Glomerular visceral epithelial cell (primary cell): ENCODE results near the gene UMODL1.
"Not testable (repeated sequence)": the region's sequence is repeated elsewhere in the genome, so short reads cannot be mapped to it uniquely, and the experiment has no call there.

Experiments
- DNase-seq: peaks from one replicate; pipeline ENCODE4 v3.0.0-alpha.2; 2016; ENCODE audit errors: extremely low spot score

Gene UMODL1

DNA sequence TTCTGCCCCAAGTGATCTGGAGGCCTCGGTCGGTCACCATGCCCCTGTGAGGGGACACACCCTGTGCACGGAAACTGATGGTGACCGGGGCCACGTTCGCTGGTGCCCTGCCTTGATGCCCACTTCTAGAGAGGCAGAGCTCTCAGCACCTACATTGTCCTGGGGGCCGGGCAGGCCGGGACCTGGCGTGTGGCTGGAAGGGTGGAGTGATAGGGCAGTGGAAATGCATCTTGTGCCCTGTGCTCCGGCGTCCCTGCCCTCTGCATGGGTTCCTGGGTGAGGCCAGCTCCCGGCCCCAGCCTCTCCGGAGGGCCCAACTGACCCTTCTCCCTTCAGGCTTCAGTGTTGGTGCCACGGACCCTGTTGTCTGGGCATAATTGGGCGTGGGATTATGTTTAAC lies 11.0 kb upstream of the UMODL1 start:
- DNase-seq: no peak

DNA sequence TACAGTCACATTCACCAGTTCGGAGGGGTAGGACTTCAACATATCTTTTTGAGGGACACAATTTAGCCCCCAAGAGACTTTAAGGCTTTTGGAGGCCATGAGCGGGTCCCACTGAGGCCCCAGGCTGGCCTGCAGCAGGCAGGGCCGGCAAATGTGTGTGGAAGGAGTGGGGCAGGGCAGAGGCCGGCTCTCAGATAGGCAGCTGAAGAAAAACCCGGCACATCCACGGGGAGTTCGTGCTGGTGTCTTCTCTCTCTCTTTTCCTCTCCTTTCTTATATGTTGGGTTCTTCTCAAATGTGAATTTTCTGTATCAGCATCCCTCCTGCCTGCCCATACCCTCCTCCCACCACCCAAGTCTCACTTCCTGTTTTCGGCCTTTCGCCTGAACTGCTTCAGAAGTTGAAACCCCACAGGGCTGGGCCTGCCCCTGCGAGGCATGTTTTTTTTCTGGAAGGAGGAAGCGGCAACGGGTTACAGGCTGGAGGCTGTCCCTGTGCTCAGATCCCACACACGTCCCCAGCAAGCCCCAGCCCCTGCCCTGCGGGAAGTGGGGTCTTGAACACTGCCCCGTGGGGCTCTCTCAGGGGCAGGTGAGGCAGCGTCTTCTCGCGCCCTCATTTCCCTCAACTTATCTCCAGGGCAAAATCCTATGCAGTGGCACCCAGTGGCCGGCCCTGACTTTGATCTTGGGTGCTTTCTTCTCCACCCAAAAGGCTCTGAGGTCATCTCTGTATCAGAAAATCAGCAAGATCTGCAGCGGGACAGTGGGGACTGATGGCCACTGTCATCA lies 9.7 kb upstream of the UMODL1 start:
- DNase-seq: no peak

DNA sequence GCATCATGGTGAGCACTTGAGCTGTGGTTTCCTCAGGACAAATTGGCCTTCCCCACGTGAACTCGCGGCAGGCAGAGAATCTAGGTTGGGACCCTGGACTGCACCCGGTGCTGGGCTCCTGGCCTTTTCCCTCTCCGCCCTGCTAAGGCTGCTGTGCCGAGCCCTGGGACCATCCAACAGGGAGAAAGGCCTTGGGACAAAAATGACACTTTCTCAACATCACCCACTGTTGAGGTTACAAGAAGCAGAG lies 9.2 kb upstream of the UMODL1 start:
- DNase-seq: no peak

DNA sequence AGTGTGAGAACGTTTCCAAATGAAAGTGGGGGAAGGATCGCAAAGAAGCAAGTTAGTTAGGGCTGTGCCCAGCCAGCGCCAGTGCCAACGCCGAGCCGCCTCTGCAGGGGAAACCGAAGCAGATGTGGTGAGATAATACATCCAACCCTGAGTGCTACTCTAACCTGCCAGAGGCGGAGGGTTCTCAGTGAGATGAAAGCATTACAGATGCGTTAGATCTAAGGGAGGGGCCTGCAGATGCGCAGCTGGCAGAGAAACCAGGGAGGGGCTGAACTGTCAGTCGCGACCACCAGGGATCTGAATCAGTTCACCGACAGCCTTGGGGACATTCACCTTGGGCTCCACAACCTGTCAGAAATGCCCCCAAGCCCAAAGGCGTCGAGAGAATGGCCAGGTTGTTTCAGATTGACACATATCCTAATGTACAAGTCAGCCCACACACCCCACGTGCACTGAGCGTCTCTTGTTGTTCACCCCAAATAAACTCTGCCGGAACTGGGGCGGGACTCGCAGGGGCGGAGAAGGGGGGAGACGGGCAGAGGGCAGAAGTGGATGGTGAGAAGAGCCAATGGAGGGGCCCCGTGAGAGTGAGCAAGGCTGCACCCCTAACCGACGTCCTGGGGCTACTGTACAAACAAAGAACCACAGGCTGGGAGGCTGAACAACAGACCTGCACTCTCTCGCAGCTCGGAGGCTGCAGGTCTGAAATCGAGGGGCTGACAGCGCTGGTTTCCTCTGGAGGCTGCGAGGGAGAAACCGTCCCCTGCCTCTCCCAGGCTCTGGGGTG lies 8.7 kb upstream of the UMODL1 start:
- no peak for DNase-seq

DNA sequence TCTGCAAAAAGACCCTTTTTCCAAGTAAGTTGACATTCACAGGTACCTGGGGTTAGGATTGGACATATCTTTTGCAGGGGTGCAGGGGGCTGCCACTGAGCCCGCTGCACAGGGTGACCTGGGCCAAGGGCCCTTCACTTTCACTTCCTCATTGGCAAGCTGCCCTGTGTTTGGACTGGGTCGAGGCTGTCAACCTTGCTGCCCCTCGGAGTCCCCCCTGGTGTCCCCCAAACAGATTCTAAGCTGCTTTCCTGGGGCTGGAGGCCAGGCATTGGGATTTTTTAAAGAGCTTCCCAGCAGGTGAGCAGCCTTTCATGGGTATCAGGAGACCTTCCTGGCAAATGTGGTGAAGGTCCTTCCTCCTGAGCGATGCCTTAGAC lies 7.9 kb upstream of the UMODL1 start:
- DNase-seq: no peak

DNA sequence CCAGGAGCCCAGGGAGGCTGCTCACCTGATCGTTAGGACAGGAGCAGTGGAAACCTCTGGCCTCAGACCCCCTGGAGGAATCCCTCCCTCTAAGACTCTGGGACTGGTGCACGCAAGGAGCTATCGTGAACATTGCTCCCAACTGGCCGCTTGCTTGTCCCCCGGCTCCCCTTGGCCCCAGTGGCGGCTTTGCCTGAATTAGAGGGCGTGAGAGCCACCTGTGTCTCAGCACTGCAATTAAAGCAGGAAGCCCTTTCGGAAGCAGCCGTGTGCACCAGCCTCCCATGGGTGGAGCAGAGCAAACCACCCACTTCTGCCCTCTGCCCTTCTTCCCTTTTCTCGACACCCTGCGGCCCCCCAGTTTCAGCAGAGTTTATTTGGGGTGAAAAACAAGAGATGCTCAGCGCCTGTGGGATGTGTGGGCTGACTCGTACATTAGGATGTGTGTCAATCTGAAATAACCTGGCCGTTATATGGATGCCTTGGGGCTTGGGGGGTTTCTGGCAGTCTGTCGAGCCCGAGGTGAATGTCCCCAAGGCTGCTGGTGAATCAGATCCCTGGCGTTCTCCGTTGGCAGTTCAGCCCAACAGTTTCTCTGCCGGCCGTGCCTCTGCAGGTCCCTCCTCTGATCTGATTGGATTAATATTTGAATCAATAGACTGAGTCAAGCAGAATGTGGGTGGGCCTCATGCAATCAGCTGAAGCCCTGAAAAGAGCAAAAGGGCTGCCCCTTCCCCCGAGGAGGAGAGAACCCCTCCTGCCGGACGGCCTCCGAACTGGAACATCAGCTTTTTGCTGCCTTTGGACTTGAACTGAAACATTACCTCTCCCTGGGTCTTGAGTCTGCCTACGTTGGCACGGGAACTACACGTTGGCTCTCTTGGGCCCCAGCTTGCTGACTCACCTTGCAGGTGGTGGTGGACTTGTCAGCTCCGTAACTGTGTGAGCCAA lies 7.3 kb upstream of the UMODL1 start:
- no peak for DNase-seq

DNA sequence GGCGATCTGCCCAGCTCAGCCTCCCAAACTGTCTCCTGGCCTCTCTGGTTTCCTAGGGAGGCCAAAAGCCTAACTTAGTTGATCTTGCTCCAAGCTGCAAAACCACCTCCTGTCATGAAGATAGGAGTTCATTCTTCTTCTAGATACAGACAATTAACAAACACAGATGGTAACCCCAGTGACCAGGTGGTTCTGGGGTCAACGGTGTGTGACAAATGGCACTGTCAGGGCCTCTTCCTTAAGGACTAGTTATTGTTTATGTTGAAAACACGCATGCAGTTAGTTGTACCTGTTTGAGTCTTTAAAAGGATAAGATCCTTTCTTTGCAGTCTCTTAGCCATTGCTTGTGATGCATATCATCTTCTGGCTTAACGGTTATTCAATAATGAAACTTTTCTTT lies 4.6 kb upstream of the UMODL1 start:
- DNase-seq: no peak

DNA sequence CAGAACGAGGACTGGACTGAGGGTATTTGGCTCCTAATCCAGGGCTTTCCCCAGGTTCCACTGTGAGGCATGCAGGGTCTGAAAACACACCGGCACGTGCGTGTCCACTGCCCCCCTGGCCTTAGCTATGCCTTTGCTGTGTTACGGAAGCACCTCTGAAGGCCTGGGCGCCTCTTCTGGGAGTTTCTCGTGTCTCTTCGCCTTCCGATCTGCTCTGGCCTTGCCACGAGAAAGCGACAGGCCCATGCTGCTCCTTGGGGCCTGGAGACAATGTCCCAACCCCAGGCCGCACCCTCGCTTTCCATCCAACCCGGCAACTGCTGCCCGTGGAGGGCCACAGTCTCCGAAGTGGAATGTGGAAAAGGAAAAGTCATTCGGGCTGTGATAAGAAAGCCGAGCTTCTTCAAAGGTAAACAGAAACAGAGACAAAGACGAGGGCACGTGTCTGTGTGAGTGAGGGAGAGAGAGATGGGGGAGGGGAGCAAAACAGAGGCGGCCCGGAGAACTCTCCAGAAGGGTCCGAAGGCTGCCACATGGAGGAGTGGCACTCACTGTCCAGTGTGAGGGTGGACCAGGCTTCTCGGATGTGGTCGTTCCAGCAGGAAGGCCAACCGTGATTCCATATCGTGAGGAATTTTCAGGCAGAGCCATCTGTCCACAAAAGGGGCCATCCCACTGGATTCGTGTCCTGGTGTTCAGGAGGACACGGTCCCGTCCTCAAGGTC lies 3.4 kb upstream of the UMODL1 start:
- no peak for DNase-seq

DNA sequence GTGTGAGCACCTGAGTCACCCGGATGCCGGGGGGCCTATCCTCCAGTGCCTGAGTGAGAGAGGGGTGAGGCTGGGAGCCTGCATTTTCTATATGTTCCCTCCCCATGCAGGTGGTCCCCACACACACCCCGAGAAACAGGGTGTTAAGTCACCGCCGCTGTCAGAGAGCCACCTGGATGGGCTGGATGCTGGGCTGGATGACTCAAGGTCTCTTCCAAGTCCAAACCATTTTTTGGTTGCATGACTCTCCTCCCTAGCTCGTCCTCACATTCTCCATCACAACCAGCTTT lies 2.9 kb upstream of the UMODL1 start:
- no peak for DNase-seq

DNA sequence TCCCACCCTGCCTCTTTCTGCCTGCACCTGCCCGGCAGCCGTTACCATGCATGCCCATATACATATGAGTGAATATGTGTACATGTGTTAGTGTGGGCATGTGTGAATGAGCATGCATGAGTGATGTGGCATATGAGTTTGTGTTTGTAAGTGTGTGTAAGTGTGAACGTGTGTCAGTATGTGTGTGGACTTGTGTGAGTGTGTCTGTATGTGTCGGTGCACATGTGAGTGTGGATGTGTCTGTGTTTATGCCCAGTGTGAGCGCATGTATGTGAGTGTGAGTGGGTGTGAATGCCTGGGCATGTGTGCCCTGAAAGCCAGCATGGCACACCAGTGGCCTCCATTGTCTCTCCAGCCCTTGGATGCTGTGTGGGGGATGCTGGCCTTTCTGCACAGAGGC lies 2.5 kb upstream of the UMODL1 start:
- no peak for DNase-seq

DNA sequence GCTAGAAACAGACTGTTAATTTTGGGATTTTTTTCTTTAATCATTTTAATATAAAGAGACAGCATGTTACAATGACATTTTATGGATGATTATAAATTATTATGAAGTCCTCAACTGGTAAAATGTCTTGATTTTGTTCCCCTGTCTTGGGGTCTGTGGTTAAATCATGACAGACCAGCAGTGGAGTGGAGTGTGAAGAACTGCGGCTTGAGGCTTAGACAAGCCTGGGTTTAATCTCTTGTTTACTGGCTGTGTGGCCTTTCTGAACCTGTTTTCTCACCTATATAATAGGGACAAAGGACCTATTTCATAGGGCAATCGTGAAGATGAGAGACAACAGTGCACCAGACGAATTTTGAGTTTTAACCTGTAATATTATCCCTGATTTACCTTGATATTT lies 1.8 kb upstream of the UMODL1 start:
- DNase-seq: no peak

DNA sequence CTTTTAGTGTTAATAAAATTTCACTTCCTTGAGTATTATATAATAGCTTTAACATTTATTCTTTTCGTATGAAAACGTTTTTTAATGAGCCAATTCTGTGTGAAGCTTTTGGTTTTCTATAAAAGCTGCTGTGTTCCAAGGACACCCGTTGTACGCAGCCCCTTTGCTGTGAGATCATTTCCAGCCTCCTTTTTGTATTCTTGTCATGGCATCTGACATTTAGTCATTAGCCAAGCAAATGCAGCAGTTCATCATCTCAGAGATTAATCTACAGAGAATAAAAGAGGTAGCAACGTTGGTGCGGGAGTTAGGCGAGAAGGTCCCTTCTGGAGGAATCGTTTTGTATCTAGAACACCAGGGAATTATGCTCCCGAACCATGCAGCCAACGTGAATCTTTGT lies 1.3 kb upstream of the UMODL1 start:
- DNase-seq: no peak

DNA sequence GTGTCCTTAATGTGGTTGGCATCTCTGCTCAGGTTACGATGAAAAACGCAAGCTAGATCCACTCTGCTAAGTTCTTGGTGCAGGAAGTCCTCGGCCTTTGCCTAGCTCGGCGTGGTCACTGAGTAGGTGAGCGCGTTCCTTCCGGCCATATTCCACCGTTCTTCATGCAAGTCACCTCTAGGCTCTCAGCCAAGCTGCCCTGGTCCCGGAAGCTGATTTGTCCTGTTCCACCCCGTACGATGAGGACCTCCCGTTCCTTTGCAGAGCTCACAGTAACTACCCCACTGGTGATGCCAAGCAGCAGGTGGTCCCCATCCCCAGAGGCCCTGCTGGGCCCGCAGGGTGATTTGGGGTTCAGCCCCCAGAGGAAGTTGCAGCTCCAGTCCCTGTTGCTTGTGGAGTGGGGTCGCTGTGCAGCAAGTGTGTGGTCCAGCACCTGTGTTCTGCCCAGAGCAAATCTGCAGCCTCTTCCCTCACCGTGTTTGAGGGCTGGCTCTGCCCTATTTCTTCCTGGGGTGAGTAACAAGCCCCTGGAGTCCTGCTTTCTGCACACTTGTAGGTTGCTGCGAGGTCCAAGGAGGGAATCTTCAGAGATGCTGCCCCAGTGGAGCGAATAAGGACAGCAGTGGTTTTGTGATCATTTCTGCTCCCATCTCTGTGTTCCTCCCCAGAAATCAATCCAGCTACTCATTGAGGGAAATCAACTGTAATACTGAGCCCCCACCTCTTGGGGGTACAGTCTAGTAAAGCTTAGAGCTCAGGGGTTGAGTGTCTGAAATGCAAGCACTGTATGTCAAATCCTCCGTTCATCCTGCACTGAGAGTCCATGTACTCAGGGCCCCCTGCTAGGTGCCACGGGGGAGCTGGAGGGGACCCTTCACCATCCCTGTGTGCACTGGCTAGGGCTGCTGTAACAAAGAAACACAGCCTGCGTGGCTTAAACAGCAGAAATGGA lies 2.3 kb downstream of the UMODL1 start:
- no peak for DNase-seq

DNA sequence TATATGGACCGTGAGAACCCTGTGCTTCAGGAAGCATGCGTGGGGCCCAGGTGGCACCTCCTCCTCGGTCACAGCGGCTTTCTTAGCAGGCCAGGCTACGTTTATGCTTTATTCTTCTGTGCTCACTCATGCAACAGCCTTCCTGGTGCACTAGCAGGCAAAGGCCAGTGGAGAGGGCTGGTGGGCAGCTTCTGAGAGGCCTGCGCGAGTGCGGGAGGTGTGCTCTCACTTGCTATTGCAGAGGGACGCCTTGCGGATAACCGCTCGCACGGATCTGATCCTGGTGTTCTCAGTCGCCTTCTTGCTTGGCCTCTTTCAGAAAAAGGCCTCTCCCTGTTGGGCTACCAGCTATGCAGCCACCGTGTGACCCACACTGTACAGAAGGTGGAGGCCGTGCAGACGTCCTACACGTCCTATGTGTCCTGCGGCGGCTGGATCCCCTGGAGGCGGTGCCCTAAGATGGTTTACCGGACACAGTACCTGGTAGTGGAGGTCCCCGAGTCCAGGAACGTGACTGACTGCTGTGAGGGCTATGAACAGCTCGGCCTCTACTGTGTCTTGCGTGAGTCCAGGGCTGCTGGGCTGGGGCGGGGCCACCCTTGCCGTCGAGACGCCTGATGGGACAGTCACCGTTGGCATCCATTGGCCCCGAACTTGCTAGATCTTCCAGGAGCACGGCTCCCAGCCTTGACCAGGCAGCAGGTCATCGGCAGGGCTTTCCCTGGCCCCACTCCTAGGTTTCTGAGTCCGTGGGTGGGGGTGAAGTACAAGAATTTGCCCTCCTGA lies 4.8 kb downstream of the UMODL1 start:
- no peak for DNase-seq

DNA sequence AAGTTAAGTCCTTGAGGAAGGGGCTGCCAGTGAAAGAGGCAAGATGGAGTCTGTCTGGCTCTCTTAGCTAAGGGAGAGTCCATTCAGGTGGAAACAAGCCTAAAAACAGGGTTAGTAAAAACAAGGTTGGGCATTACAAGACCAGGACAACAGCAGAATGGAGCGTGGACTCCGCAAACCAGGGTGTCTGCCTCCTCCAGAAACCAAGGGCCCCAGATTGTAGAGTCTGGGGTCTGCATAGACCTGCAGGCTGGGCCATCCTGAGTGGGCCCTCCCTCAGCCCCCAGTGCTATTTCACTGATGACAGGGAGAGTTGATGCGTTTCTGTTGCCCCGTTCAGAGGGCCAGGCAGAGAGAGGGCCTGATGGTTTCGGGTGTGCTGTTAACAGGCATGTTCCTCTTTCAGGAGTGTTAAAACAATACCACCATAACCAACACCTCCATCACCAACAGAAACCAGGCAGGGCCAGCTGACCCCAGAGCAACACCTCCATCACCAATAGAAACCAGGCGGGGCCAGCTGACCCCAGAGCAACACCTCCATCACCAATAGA lies 6.6 kb downstream of the UMODL1 start:
- not testable (repeated sequence) for DNase-seq

DNA sequence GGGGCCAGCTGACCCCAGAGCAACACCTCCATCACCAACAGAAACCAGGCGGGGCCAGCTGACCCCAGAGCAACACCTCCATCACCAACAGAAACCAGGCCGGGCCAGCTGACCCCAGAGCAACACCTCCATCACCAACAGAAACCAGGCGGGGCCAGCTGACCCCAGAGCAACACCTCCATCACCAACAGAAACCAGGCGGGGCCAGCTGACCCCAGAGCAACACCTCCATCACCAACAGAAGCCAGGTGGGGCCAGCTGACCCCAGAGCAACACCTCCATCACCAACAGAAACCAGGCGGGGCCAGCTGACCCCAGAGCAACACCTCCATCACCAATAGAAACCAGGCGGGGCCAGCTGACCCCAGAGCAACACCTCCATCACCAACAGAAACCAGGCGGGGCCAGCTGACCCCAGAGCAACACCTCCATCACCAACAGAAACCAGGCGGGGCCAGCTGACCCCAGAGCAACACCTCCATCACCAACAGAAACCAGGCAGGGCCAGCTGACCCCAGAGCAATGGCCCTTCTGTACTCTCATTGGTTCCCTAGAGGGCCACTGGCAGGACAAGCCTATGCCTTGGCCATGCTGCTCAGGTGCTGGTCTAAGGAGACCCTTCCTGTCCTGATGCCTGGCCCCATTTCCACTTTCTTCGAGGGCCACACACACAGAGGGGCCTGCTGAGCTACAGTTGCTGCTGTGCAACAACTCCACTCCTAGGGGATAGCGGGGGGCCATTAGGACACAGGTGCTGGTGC lies 7.3 kb downstream of the UMODL1 start:
- not testable (repeated sequence) for DNase-seq

DNA sequence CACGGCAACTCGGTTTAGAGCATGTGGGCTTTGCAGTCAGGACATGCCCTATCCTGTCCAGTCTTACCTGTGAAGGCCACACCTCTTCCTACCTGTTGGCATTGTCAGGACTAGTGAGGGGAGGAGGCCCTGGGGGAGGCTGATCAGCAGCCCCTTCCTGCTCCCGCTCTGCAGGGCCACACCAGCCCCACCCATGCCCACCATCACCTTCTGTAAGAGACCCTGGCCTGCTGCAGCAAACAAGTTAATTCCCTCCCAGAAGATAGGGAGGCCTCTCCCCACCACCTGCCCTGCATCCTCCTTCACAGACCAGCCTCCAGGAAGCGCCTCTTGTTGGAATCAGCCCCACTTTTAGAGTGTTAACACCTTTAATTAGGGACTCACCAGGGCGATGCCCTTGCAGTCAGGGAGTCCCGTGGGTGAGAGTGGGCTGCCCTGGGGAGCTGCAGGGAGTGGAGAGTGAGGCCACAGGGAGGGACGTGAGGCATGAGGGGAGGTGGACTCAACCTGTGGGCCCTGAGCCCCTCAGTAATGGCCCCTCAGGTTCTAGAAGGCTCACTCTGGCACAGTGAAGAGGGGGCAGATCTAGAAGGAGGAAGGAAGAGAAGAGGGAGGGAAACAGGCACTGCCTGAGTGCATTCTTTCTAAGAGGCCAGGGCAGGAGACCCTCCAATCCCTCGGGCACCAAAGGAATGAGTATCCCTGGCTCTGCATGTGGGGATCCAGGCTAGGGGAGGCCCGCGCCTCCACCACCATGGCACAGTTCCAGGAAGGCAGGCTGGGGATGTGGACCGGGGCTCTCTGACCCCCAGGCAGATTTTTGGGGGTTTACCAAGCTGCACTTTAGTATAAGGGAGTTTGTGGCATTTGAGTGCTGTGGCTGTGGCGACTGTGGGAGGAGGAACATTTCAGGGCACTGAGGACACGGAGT lies 8.2 kb downstream of the UMODL1 start:
- DNase-seq: no peak
